ENCODE results near the gene ATP11B. TPM values are rescaled to one million over a fixed set of nuclear protein-coding genes. Genes with fewer than 3 reads are reported as not detected.
"Not testable (repeated sequence)": the region's sequence is repeated elsewhere in the genome, so short reads cannot be mapped to it uniquely, and the experiment has no call there.

ATP11B gene
- total RNA-seq, 1 donor from 2014 or later: 111 TPM

DNA sequence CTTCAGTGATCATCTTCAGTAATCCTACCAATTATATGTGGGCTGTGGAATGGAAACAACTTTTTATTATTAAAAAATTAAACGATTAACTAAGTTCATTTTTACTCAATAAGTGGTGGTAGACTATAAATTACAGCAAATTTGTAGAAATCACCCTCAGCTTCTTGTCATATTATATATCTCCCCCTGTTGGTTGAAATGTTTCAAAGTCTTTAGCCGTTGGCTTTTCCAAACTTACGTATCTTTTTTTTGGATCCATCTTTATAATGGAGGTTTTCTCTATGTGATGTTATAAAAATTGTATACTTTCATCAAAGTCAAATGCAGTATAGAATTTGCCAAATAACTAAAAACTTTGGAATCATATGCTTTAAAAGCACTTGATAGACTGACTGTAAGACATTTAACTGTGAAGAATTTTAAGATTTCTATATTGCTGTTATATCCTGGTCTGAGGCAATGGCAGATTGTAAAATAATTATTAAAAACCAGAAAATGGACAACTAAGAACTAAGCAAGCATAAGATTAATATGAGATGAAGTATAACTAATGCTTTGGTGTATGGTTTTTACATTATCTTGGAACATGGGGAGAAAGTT is 44.7 kb downstream of the ATP11B start:
- DNase-seq: peak; percentile 59

DNA sequence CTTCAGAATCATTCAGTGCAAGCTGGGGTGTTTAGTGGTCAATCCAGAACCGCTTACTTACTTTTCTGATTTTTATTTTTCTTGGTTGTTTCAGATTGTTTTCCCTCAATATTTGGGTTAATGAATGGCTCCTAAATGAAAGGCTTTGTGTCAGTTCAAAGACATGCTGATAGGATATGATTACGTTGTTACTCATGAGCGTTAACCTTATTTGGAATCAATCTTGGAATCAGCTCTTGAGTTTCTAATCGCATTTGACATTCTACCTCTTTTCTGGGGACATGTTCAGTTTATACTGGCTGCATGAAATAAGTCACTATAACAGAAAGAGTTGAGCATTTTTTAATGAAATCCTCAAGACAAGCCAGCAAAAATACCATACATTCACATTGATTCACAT is 50.2 kb downstream of the ATP11B start:
- DNase-seq: peak; percentile 35

GRCh38 chr3:182848906-182849305 is 55.6 kb downstream of the ATP11B start:
- no peak for DNase-seq

- peak; percentile 26 for DNase-seq
Measured at GRCh38 chr3:182855076-182855475, 61.8 kb downstream of the ATP11B start.

DNA sequence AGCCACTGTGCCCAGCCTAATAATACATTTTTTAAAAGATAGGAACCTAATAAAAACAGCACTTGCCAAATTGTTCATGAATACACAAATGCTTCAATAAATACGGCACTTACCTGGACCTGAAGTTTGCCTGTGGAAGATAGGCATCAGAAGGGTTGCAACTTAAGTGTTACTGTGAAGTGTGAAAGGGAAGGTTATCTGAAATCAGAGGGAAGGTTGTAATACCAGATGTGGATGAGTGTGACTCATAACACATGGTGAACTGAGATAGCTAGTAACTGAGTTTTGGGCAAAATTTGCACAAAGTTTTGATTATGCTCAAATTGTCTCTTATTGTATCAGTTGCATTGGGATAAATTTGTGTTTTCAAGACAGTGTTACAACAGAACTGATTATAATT is 68.0 kb downstream of the ATP11B start:
- DNase-seq: no peak

- no peak for DNase-seq
Measured at GRCh38 chr3:182862159-182862860, 69.0 kb downstream of the ATP11B start.

DNA sequence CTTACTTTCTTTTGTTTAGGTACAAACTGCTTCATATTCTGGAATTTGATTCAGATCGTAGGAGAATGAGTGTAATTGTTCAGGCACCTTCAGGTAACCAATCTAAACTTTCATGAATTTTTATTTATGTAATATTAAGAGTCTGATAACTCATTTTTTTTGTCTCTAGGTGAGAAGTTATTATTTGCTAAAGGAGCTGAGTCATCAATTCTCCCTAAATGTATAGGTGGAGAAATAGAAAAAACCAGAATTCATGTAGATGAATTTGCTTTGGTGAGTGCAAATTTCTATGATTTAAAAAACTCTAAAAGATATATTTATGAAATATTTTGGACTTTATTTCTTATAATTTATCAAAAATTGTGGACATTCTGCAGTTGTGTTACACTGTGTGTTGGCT is 75.8 kb downstream of the ATP11B start:
- DNase-seq: no peak

- DNase-seq: not testable (repeated sequence)
Measured at GRCh38 chr3:182870917-182871316, 77.6 kb downstream of the ATP11B start.

DNA sequence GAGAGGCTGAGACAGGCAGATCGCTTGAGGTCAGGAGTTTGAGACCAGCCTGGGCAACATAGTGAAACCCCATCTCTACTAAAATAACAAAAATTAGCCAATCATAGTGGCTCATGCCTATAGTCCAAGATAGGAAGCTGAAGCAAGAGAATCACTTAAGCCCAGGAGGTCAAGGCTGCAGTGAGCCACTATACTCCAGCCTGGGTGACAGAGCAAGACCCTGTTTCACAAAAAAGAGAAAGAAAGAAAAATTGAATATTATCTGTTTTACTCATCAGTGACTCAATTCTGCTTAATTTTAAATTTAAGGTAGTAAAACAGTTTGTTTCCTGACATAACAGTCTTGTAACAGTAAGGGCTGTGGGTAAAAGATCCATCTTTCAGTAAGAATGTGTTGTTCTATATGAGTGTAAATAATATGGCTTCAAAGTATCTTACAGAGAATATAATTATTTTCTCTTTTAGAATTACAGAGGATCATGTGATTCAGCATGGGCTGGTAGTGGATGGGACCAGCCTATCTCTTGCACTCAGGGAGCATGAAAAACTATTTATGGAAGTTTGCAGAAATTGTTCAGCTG is 85.8 kb downstream of the ATP11B start:
- no peak for DNase-seq

DNA sequence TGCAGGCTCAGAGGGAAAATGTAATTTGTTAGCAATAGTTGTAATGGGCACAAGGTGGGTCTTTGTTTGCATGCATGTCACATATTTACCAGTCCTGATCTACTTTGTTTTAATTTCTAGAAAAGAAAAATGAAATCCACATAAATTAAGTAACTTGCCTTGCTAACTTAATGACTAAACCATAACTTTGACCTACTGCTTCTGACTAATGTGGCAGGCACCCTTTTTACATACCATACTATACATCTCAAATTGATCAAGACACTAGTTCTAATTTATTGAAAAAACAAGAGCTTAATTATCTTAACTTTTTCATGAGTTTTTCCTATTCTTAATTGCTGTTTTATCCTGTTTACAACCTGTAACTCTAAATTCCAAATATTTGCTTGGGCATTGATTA is 93.2 kb downstream of the ATP11B start:
- DNase-seq: no peak

- DNase-seq: no peak
Measured at GRCh38 chr3:182889948-182890629, 96.8 kb downstream of the ATP11B start.

DNA sequence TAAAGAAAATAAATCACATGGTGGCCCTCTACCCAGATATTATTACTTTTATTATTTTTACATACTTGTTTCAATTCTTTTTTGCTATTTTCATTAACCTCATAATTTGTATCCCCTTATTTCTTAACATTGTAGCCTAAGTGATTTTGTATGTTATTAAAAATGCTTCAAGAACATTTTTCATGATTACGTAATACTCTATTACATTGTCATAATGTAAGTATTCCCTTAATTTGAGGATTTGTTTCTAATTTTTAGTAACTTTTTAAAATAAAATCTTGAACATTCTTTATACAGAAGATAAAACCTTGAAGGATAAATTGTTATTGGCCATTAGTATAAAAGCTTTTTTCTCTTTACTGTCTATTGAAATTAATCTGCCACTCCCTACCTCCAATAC is 98.1 kb downstream of the ATP11B start:
- DNase-seq: no peak

DNA sequence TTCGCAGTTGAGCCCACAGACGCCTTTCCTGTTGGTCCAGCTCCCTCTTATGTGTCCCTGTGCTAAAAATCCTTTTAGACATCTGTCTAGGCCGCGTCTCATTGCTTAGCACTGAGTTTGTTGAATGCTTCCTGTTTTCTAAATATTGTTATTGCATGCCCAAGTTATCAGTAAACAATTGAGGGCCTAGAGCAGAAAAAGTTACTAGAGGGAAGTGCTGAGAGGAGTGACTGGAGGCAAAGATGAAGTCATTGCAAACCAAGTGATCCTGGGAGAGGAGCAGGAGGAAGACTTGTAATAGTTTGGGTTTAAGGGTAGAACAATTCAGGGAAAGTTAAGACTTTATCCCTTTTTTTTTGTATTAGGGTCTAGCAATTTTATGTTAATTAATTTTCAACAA is 98.9 kb downstream of the ATP11B start:
- no peak for DNase-seq

DNA sequence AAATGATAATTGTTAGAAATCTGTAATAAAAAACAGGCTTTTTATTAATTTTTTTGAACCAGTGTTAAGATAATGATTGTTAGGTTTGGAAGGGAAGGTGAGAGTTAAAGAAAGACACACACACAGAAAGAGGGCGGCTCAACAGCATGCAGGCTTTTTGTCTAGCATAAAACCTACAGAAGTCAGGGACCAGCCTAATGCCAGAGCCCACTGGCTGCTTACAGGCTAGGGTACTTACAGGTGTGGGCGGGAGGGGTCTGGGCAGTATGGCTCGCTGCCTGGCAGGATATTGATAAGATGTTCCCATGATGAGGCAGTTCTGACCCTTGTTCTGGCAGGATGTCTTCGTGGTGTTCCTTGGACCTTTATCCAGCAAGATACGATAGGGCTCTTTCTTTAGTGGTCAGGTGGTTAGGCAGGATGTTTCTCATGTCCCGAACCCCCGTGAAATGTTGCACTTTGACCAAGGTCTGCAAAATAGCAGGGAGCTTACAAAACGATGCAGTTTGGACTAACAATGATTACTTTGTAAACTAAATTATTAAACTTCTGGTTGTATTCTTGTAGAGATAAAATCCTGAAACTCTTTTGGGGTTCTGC is 102.3 kb downstream of the ATP11B start:
- no peak for DNase-seq

- no peak for DNase-seq
Measured at GRCh38 chr3:182896553-182896952, 103.2 kb downstream of the ATP11B start.

DNA sequence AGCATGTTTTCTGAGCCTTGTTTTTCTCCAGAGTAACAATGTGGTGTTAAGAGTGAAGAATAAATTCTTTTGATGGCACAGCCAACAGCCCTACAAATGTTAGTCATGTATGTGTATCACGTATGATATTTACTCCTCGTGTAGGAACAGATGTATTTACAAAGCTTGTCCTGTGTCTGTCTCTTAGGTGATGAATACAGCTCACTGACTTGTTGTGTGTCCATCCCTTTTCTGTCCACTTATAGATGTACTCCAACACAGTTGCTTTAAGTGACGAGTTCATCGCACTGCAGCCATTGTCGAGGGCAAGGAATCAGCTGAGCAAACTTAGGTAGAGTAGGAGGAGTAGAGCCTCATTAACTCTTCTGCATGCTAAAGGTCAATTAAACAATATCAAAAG is 108.9 kb downstream of the ATP11B start:
- DNase-seq: no peak

DNA sequence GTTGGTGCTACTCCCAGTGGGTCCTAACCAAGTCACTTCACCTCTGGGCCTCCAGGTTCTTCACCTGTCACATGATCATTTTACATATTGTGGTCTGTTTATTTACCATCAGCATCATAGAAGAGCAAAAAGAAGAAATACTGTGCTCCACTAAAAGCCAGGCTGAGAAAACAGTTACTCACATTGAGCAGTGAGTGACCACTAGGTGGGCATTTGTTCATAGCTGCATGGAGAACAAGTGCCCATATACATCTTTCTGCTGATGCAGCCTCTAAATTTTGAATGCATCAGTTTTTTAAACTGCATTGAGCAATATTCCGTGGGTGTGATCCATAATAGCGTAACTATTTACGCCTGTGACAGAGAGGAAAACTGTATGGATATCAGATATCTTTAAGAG is 110.9 kb downstream of the ATP11B start:
- DNase-seq: no peak

GRCh38 chr3:182905623-182906022 is 112.3 kb downstream of the ATP11B start:
- DNase-seq: no peak

- no peak for DNase-seq
Measured at GRCh38 chr3:182906036-182906435, 112.7 kb downstream of the ATP11B start.

GRCh38 chr3:182908471-182908870 is 115.2 kb downstream of the ATP11B start:
- DNase-seq: no peak

DNA sequence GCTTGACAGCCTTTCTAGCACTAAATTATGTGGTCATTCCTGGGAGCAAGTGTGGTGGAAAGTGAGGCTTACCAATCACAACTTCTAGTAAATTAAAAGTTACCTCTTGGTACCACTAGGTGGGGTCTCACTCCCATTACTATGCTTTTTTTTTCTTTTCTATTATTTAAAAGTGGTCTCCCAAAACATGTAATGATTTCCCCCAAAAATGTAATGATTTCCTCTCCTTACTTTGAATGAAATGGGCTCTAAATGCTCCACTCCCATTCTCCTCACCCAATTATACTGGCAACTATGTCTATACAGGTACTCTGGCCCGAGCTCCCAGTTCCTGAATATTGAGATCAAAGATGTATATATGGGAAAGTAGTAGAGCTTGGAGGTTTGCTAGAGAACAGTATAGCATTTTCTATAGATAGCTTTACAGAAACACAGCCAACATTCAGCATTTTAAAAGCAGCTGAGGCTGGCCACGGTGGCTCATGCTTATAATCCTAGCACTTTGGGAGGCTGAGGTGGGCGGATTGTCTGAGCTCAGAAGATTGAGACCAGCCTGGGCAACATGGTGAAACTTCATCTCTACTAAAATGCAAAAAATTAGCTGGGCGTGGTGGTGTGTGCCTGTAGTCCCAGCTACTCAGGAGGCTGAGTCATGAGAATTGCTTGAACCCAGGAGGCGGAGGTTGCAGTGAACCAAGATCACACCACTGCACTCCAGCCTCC is 116.2 kb downstream of the ATP11B start:
- DNase-seq: peak; percentile 51

GRCh38 chr3:182910936-182911781 is 117.9 kb downstream of the ATP11B start:
- DNase-seq: no peak

Measured in dermis blood vessel endothelial cell (primary cell).